ENCODE data around the gene MYOT. TPM values are rescaled to one million over a fixed set of nuclear protein-coding genes. Genes with fewer than 3 reads are reported as not detected.
"Not testable (repeated sequence)": the region's sequence is repeated elsewhere in the genome, so short reads cannot be mapped to it uniquely, and the experiment has no call there.

Gene MYOT
- total and polyA plus RNA-seq, 2 donors (not counting 1 experiment from before 2014, with no cell fraction given), result not detected

DNA sequence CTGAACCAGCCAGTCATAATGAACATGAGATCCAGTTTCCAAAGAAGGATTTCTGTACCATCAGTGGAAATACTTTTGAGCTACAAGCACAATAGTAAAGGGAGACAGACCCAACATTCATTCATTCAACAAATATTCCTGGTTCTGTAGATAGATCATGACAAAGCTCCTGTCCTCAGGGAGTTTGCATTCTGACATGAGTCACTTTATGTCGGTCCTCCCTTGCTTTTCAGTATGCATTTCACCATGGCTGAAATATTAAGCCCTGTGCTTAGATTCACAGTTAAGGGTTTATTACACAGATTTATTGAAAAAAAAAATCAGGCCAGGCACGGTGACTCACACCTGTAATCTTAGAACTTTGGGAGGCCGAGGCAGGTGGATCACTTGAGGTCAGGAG is 5.4 kb upstream of the MYOT start:
- Histone ChIP-seq H3K4me2 (replicated peaks; ENCODE audit: low read depth, low read length, poor library complexity, severe bottlenecking) (no peak overlapping the region), H3K36me3 (replicated peaks in 1 of 2; ENCODE audit: control extremely low read depth in 1 of 2, control insufficient read depth in 1 of 2, extremely low read depth in 1 of 2, insufficient read depth in 2 of 2, low read length in 1 of 2) (no peaks in the 10 kb centered on the region), H2AFZ (ENCODE audit: insufficient read depth, low read depth, low read length, poor library complexity, severe bottlenecking) (no peak overlapping the region), H3K4me1 (ENCODE audit: control insufficient read depth in 2 of 2, insufficient read depth in 2 of 2, low read length in 2 of 2) (peaks cover 17 to 20% of the 10 kb centered on the region in 2 donors), H3K4me3 (ENCODE audit: control extremely low read depth in 1 of 5, extremely low read depth in 1 of 5, insufficient read depth in 1 of 5, low read depth in 2 of 5, low read length in 4 of 5) (no peak overlapping the region), H3K27me3 (replicated peaks in 1 of 4; ENCODE audit: control extremely low read depth in 1 of 4, control insufficient read depth in 3 of 4, insufficient read depth in 4 of 4, low read length in 3 of 4) (no peaks in the 10 kb centered on the region), H3K9me3 (ENCODE audit: control extremely low read depth in 1 of 3, control insufficient read depth in 2 of 3, insufficient read depth in 1 of 3, low read length in 2 of 3) (no peaks in the 10 kb centered on the region), H3K27ac (ENCODE audit: low read length in 2 of 2) (no peak overlapping the region), H3K9ac (ENCODE audit: low read length) (no peak overlapping the region), H3K79me2 (ENCODE audit: control insufficient read depth, insufficient read depth, low read length) (no peaks in the 10 kb centered on the region), H4K20me1 (ENCODE audit: control insufficient read depth, insufficient read depth, low read length, poor library complexity, severe bottlenecking) (no peaks in the 10 kb centered on the region)
- Mint-ChIP-seq H3K27me3 (no peaks in the 10 kb centered on the region), H3K9me3 (ENCODE audit: insufficient read depth) (no peaks in the 10 kb centered on the region), H3K27ac (no peak overlapping the region), H3K4me1 (peaks cover 18% of the 10 kb centered on the region), H3K4me3 (no peak overlapping the region)
- DNase-seq (no peak), ATAC-seq (ENCODE audit: low read depth) (no peak)
- CTCF ChIA-PET, result no interaction called here
- no peak for TF ChIP-seq EZH2 (IDR thresholded peaks at IDR 0.05; ENCODE audit: borderline replicate concordance, insufficient read depth, low read depth, low read length, poor library complexity, severe bottlenecking)
- TF ChIP-seq, protein P1, sequence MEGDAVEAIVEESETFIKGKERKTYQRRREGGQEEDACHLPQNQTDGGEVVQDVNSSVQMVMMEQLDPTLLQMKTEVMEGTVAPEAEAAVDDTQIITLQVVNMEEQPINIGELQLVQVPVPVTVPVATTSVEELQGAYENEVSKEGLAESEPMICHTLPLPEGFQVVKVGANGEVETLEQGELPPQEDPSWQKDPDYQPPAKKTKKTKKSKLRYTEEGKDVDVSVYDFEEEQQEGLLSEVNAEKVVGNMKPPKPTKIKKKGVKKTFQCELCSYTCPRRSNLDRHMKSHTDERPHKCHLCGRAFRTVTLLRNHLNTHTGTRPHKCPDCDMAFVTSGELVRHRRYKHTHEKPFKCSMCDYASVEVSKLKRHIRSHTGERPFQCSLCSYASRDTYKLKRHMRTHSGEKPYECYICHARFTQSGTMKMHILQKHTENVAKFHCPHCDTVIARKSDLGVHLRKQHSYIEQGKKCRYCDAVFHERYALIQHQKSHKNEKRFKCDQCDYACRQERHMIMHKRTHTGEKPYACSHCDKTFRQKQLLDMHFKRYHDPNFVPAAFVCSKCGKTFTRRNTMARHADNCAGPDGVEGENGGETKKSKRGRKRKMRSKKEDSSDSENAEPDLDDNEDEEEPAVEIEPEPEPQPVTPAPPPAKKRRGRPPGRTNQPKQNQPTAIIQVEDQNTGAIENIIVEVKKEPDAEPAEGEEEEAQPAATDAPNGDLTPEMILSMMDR (IDR thresholded peaks at IDR 0.05), result no peak
- intact Hi-C loops (cut with micrococcal nuclease), result no loop called here
- 100% methylated on average over 1 of the region's 3 CpGs for WGBS (ENCODE audit: insufficient coverage)
- POLR2A ChIA-PET, result no interaction called here

- intact Hi-C loops (cut with micrococcal nuclease); H3K4me3 Mint-ChIP-seq; DNase-seq; ATAC-seq (ENCODE audit: low read depth); H3K27me3 Mint-ChIP-seq; H3K9me3 ChIP-seq (ENCODE audit: control extremely low read depth in 1 of 3, control insufficient read depth in 2 of 3, insufficient read depth in 1 of 3, low read length in 2 of 3); H3K27ac Mint-ChIP-seq; H3K4me2 ChIP-seq (replicated peaks; ENCODE audit: low read depth, low read length, poor library complexity, severe bottlenecking); H2AFZ ChIP-seq (ENCODE audit: insufficient read depth, low read depth, low read length, poor library complexity, severe bottlenecking); H3K9me3 Mint-ChIP-seq (ENCODE audit: insufficient read depth); POLR2A ChIA-PET; H4K20me1 ChIP-seq (ENCODE audit: control insufficient read depth, insufficient read depth, low read length, poor library complexity, severe bottlenecking); H3K4me1 ChIP-seq (ENCODE audit: control insufficient read depth in 2 of 2, insufficient read depth in 2 of 2, low read length in 2 of 2); H3K79me2 ChIP-seq (ENCODE audit: control insufficient read depth, insufficient read depth, low read length); H3K36me3 ChIP-seq (replicated peaks in 1 of 2; ENCODE audit: control extremely low read depth in 1 of 2, control insufficient read depth in 1 of 2, extremely low read depth in 1 of 2, insufficient read depth in 2 of 2, low read length in 1 of 2); H3K4me1 Mint-ChIP-seq; H3K4me3 ChIP-seq (ENCODE audit: control extremely low read depth in 1 of 5, extremely low read depth in 1 of 5, insufficient read depth in 1 of 5, low read depth in 2 of 5, low read length in 4 of 5); H3K27ac ChIP-seq (ENCODE audit: low read length in 2 of 2); H3K27me3 ChIP-seq (replicated peaks in 1 of 4; ENCODE audit: control extremely low read depth in 1 of 4, control insufficient read depth in 3 of 4, insufficient read depth in 4 of 4, low read length in 3 of 4); H3K9ac ChIP-seq (ENCODE audit: low read length): not testable (repeated sequence)
- WGBS (ENCODE audit: insufficient coverage), result 100% methylated on average over 4 of the region's 6 CpGs
- CTCF ChIA-PET, result interaction anchor here (0.9 to 1.1 kb wide), 2 partner anchors 85 to 205 kb away, joined by 3 to 4 read pairs; no protein-coding TSS in a partner anchor
Observed at GRCh38 chr5:137863653-137864052, 4.0 kb upstream of the MYOT start.

Data from B cell (primary cell).